Neural crest cell (in vitro differentiated cells): Measurements from ENCODE around the gene CABP4. TPM values are rescaled to one million over a fixed set of nuclear protein-coding genes. Genes with fewer than 3 reads are reported as not detected.
A peak's percentile ranks its signal among the peaks of the same experiment; 100 is the strongest.

Source experiments
- DNase-seq: peaks from one replicate; pipeline ENCODE4 v3.0.0; 2021; ENCODE audit warnings: low read depth, mixed read lengths, low spot score
- H3K27ac Mint-ChIP-seq: one replicate; pipeline ENCODE4 v1.8.0; 2021; ENCODE audit warnings: mild to moderate bottlenecking, mixed read lengths; ENCODE audit not compliant: unreplicated experiment
- H3K27me3 Mint-ChIP-seq: 2 replicates; pipeline ENCODE4 v1.8.0; 2021; ENCODE audit warnings: low read depth, mild to moderate bottlenecking, mixed read lengths
- H3K36me3 Mint-ChIP-seq: 2 replicates; pipeline ENCODE4 v1.8.0; 2021; ENCODE audit warnings: low read depth, mild to moderate bottlenecking, mixed read lengths
- H3K4me1 Mint-ChIP-seq: 2 replicates; pipeline ENCODE4 v1.8.0; 2021; ENCODE audit warnings: mixed read lengths
- H3K4me3 Mint-ChIP-seq: one replicate; pipeline ENCODE4 v1.8.0; 2021; ENCODE audit warnings: mild to moderate bottlenecking, mixed read lengths
- H3K9me3 Mint-ChIP-seq: 2 replicates; pipeline ENCODE4 v1.8.0; 2021; ENCODE audit warnings: mixed read lengths
- CTCF ChIP-seq: fragments of 200-600 bp; sonication (generic); conservative IDR thresholded peaks from 2 replicates; pipeline ENCODE4 v1.5.0; 2021; ENCODE audit warnings: antibody characterized with exemption, mild to moderate bottlenecking
- total RNA-seq: library from RNA; stranded (reverse); gene quantifications from 2 replicates; pipeline ENCODE4 v1.2.1, GENCODE V29; 2021

CABP4 gene
- total RNA-seq, 1 donor from 2014 or later: not detected

DNA sequence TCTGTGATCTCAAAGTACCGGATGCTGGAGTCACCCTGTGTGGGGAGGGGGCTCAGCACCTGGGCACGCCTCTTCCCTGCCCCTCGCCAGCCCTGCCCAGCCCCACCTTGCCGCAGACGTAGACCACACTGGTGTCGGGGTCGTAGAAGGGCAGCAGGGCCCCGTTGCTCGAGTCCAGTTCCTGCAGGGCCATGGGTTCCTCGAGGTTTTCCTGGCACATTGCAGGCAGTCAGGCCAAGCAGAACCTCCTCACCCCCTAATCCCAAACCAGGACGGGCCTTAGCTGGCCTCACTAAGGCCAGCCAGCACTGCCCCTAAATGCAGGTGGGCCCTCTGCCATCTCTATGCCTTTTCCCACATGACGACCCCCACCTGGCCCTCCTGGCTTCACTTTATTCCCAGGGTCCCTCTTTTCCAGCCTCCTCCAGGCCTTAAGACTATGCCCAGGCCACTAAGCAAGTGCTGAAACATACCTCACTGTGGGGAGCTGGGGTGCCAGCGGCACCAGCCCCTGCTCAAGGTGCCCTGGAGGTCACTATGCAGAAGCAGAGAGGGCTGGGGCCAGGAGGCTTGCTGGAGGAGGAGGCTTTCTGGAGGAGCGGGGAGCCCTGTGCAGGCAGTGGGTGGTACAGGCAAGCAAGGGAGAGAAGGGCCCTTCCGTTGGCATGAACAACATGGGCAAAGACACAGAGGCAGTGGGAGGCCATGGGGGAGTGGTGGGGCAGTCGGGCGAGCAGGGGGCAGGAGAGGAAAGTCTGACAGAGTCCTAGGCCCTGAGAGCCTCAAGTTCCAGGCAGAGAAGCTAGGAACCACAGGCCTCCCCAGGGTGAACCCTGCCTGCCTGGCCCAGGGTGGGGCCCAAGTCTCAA is 14.7 kb upstream of the CABP4 start:
- Mint-ChIP-seq H3K9me3 (no peaks in the 10 kb centered on the region), H3K4me3 (peak overlapping the region; percentile 68), H3K4me1 (peaks cover 4% of the 10 kb centered on the region), H3K27ac (no peak overlapping the region), H3K27me3 (no peaks in the 10 kb centered on the region), H3K36me3 (peaks cover 3% of the 10 kb centered on the region)
- no peak for TF ChIP-seq CTCF
- DNase-seq: no peak

DNA sequence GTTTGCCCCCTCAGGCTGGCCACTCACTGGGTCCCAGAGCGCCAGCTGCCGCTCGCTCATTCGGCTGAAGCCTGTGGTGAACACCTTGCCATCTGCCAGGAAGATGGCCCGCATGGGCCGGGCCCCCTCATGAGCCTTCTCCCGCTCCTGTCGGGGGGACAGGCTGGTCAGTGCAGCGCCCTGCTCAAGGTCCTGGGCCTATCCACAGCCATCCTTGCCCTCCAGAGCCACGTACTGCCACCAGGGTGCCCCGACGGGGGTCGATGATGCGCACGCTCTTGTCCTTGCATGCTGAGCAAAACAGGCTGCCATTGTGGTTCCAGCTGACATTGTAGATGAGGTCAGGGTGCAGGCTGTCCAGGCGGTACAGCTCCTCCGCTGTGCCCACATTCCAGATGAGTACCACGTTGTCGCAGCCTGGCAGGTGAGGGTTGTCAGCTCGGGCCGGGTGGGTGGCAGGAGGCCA is 14.0 kb upstream of the CABP4 start:
- TF ChIP-seq CTCF: no peak
- H3K4me1 Mint-ChIP-seq: peaks cover 4% of the 10 kb centered on the region
- no peak for DNase-seq
- H3K27ac Mint-ChIP-seq: no peak overlapping the region
- no peaks in the 10 kb centered on the region for H3K27me3 Mint-ChIP-seq
- no peaks in the 10 kb centered on the region for H3K9me3 Mint-ChIP-seq
- peaks cover 3% of the 10 kb centered on the region for H3K36me3 Mint-ChIP-seq
- H3K4me3 Mint-ChIP-seq: peak overlapping the region; percentile 68

DNA sequence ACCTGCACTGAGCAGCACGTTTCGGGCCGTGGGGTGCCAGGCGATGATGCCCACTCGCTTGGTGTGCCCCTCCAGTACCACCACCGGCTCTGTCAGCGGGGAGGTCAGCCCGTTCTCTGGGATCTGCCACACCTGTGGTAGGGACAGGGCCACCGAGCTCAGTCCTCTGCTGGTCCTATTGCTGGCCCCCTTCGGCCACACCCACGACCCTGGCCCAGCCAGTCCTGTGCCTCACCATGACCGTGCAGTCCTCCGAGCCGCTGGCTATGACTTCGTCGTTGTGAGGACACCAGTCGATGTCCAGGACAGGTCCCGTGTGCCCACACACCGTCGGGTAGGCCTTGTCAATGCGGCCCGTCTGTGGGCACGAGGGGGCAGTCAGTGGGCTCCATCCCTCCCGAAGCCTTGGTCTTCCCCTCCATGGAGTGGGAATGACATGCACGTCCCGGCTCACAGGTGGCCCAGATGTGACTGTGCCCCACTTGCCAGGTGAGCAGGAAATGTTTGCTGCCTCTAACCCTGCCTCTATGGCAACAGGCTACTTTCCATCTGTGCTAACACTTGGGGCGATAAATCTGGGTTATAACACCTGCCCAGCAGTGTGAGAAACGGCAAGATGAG is 13.3 kb upstream of the CABP4 start:
- DNase-seq: no peak
- peak overlapping the region; percentile 78 for H3K27ac Mint-ChIP-seq
- peak overlapping the region; percentile 87 for H3K4me3 Mint-ChIP-seq
- no peaks in the 10 kb centered on the region for H3K27me3 Mint-ChIP-seq
- H3K9me3 Mint-ChIP-seq: no peaks in the 10 kb centered on the region
- peaks cover 4% of the 10 kb centered on the region for H3K4me1 Mint-ChIP-seq
- TF ChIP-seq CTCF: no peak
- peaks cover 3% of the 10 kb centered on the region for H3K36me3 Mint-ChIP-seq

DNA sequence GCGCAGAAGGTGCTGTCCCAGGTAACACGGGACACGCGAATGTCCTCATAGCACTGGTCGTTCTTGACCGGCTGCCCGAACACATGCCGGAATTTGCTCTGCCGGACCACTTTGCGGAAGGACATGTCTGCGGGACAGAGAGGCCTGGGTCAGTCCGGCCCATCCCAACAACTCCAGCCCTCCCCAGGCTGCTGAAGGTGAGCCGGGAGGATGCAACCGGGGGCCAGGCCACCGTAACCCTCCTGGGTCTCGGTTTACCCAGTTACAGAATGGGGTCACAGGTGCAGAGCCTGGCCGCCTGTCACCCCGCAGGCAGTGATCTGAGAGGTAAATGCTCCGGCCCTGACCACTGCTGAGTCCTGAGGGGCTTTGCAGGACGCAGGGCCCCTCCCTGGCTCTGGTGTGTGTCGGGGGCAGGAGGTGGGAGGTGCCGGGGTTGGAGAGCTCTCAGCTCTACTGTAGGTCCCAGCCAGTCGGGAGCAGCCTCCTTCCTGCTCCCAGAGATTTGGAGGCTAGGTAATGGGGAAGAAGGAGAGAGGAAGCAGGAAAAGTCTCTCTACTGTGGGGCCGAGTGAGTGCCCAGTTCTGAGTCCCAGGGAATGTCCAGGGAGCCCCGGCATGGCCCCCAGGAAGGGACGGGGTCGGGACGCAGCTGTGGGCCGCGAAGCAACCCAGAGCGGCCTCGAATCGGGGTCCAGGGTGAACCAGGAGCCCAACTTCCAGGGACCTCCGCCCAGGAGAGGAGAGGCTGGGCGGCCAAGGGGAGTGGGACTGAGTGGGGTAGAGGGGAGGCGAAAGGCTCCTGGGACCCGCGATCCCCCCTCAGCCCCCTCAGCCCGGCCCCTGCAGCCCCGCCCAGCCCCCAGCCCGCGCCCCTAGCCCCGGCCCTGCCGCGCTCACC is 12.4 kb upstream of the CABP4 start:
- DNase-seq: no peak
- Mint-ChIP-seq H3K4me3 (peak overlapping the region; percentile 87), H3K27ac (no peak overlapping the region), H3K27me3 (no peaks in the 10 kb centered on the region), H3K36me3 (peaks cover 3% of the 10 kb centered on the region), H3K4me1 (peaks cover 4% of the 10 kb centered on the region), H3K9me3 (no peaks in the 10 kb centered on the region)
- no peak for TF ChIP-seq CTCF

- Mint-ChIP-seq H3K36me3 (no peaks in the 10 kb centered on the region), H3K27ac (peak overlapping the region; percentile 57), H3K4me3 (peak overlapping the region; percentile 88), H3K27me3 (no peaks in the 10 kb centered on the region), H3K9me3 (no peaks in the 10 kb centered on the region), H3K4me1 (peaks cover 11% of the 10 kb centered on the region)
- no peak for TF ChIP-seq CTCF
- DNase-seq: no peak
Observed at GRCh38 chr11:67445515-67445914, 9.6 kb upstream of the CABP4 start.
